SK-N-SH treated with all-trans-retinoic acid at 6 μM for 48 hours (cell line): ENCODE measurements around the gene MOV10.
A peak's percentile ranks its signal among the peaks of the same experiment; 100 is the strongest.
"Not testable (repeated sequence)": the region's sequence is repeated elsewhere in the genome, so short reads cannot be mapped to it uniquely, and the experiment has no call there.

Experiments used
- ATAC-seq: fragments of 200-7000 bp; cut with Tn5 transposase; 3 replicates; pipeline ENCODE4 v1.9.1; 2020; ENCODE audit warnings: mild to moderate bottlenecking, moderate library complexity
- ARNTL ChIP-seq: fragments of 450-650 bp; formaldehyde crosslinking; IDR thresholded peaks from 2 replicates; pipeline ENCODE4 v1.5.0; 2020; ENCODE audit warnings: low read depth, mild to moderate bottlenecking, moderate library complexity, borderline replicate concordance
- CREB5 ChIP-seq: fragments of 250-450 bp; sonication (Bioruptor Pico); IDR thresholded peaks from 2 replicates; pipeline ENCODE4 v1.5.1; 2020; ENCODE audit warnings: low read depth, mild to moderate bottlenecking, moderate library complexity
- CSDC2 ChIP-seq: fragments of 250-450 bp; sonication (Bioruptor Pico); IDR thresholded peaks from 2 replicates; pipeline ENCODE4 v1.5.0; 2020; ENCODE audit warnings: mild to moderate bottlenecking, moderate library complexity
- CSRNP3 ChIP-seq: fragments of 250-450 bp; sonication (Bioruptor Pico); IDR thresholded peaks from 2 replicates; pipeline ENCODE4 v1.5.1; 2021; ENCODE audit warnings: mild to moderate bottlenecking, moderate library complexity
- ESRRG ChIP-seq: fragments of 250-450 bp; sonication (Bioruptor Pico); IDR thresholded peaks from 2 replicates; pipeline ENCODE4 v1.6.1; 2021; ENCODE audit warnings: mild to moderate bottlenecking
- GLIS3 ChIP-seq: fragments of 250-450 bp; sonication (Bioruptor Pico); IDR thresholded peaks from 2 replicates; pipeline ENCODE4 v1.5.0; 2020; ENCODE audit warnings: mild to moderate bottlenecking, moderate library complexity
- ISL1 ChIP-seq: fragments of 250-450 bp; sonication (Bioruptor Pico); IDR thresholded peaks from 2 replicates; pipeline ENCODE4 v2.1.2; 2022; ENCODE audit warnings: mild to moderate bottlenecking, moderate library complexity
- OSR1 ChIP-seq: fragments of 250-450 bp; sonication (Bioruptor Pico); IDR thresholded peaks from 2 replicates; pipeline ENCODE4 v1.8.0; 2022; ENCODE audit warnings: moderate library complexity, mild to moderate bottlenecking, inconsistent platforms
- PATZ1 ChIP-seq: fragments of 250-450 bp; sonication (Bioruptor Pico); IDR thresholded peaks from 2 replicates; pipeline ENCODE4 v1.8.0; 2020; ENCODE audit warnings: mild to moderate bottlenecking, moderate library complexity, borderline replicate concordance
- PPARA ChIP-seq: fragments of 250-450 bp; sonication (Bioruptor Pico); IDR thresholded peaks from 2 replicates; pipeline ENCODE4 v1.5.0; 2020; ENCODE audit warnings: mild to moderate bottlenecking, borderline replicate concordance
- RARB ChIP-seq: fragments of 250-450 bp; sonication (Bioruptor Pico); IDR thresholded peaks from 2 replicates; pipeline ENCODE4 v1.8.0; 2021; ENCODE audit warnings: mild to moderate bottlenecking, moderate library complexity
- SNAI2 ChIP-seq: fragments of 250-450 bp; sonication (Bioruptor Pico); IDR thresholded peaks from 2 replicates; pipeline ENCODE4 v1.5.0; 2020; ENCODE audit warnings: mild to moderate bottlenecking, moderate library complexity
- TCF4 ChIP-seq: fragments of 250-450 bp; sonication (Bioruptor Pico); IDR thresholded peaks from 2 replicates; pipeline ENCODE4 v1.8.0; 2021; ENCODE audit warnings: mild to moderate bottlenecking, moderate library complexity, borderline replicate concordance
- TOX ChIP-seq: fragments of 250-450 bp; sonication (Bioruptor Pico); IDR thresholded peaks from 2 replicates; pipeline ENCODE4 v1.8.0; 2021; ENCODE audit warnings: mild to moderate bottlenecking, moderate library complexity, borderline replicate concordance
- TSHZ2 ChIP-seq: fragments of 250-450 bp; sonication (Bioruptor Pico); IDR thresholded peaks from 2 replicates; pipeline ENCODE4 v1.5.0; 2020; ENCODE audit warnings: mild to moderate bottlenecking, moderate library complexity
- ZC3H10 ChIP-seq: fragments of 250-450 bp; sonication (Bioruptor Pico); IDR thresholded peaks from 2 replicates; pipeline ENCODE4 v1.5.1; 2021; ENCODE audit warnings: mild to moderate bottlenecking, moderate library complexity
- ZFP30 ChIP-seq: fragments of 450-650 bp; formaldehyde crosslinking; IDR thresholded peaks from 2 replicates; pipeline ENCODE4 v1.5.0; 2022; ENCODE audit warnings: mild to moderate bottlenecking, moderate library complexity
- ZNF565 ChIP-seq: fragments of 450-650 bp; formaldehyde crosslinking; conservative IDR thresholded peaks from 2 replicates; pipeline ENCODE4 v1.5.0; 2020; ENCODE audit warnings: low read depth, mild to moderate bottlenecking, moderate library complexity
- ZNF70 ChIP-seq: fragments of 450-650 bp; formaldehyde crosslinking; IDR thresholded peaks from 2 replicates; pipeline ENCODE4 v1.5.0; 2020; ENCODE audit warnings: mild to moderate bottlenecking, moderate library complexity
- ZNF8 ChIP-seq: fragments of 450-650 bp; formaldehyde crosslinking; IDR thresholded peaks from 2 replicates; pipeline ENCODE4 v1.5.0; 2020; ENCODE audit warnings: mild to moderate bottlenecking, moderate library complexity

MOV10 gene

GRCh38 chr1:112636597-112637253 lies 37.7 kb upstream of the MOV10 start:
- ATAC-seq, result peak; percentile 71
- TF ChIP-seq TOX (CRISPR knock-in tag) (no peak), ISL1 (CRISPR knock-in tag) (peak; percentile 27; the same call in 1 of the 2 replicates)

GRCh38 chr1:112637254-112638109 lies 37.0 kb upstream of the MOV10 start:
- no peak for TF ChIP-seq TSHZ2 (CRISPR knock-in tag)
- no peak for TF ChIP-seq ESRRG (CRISPR knock-in tag)
- TF ChIP-seq SNAI2 (CRISPR knock-in tag), result no peak
- no peak for TF ChIP-seq PPARA (CRISPR knock-in tag)
- no peak for TF ChIP-seq ISL1 (CRISPR knock-in tag)
- no peak for TF ChIP-seq TCF4
- TF ChIP-seq ZNF8 (CRISPR knock-in tag), result no peak
- TF ChIP-seq CREB5 (CRISPR knock-in tag), result no peak
- TF ChIP-seq GLIS3 (CRISPR knock-in tag), result no peak
- TF ChIP-seq OSR1 (CRISPR knock-in tag), result no peak
- no peak for TF ChIP-seq ARNTL (CRISPR knock-in tag)
- TF ChIP-seq CSDC2 (CRISPR knock-in tag), result no peak
- no peak for TF ChIP-seq RARB (CRISPR knock-in tag)
- no peak for TF ChIP-seq ZFP30 (CRISPR knock-in tag)
- TF ChIP-seq ZNF70 (CRISPR knock-in tag), result no peak
- peak; percentile 78 for ATAC-seq

- no peak for ATAC-seq
- TF ChIP-seq PATZ1 (CRISPR knock-in tag), result no peak
- no peak for TF ChIP-seq GLIS3 (CRISPR knock-in tag)
Measured at GRCh38 chr1:112638110-112638428, 36.4 kb upstream of the MOV10 start.

GRCh38 chr1:112640437-112640836 lies 34.0 kb upstream of the MOV10 start:
- ATAC-seq, result not testable (repeated sequence)

GRCh38 chr1:112643080-112643479 lies 31.4 kb upstream of the MOV10 start:
- ATAC-seq, result no peak
- no peak for TF ChIP-seq ESRRG (CRISPR knock-in tag)
- TF ChIP-seq GLIS3 (CRISPR knock-in tag), result no peak
- no peak for TF ChIP-seq SNAI2 (CRISPR knock-in tag)
- no peak for TF ChIP-seq CREB5 (CRISPR knock-in tag)
- TF ChIP-seq PATZ1 (CRISPR knock-in tag), result no peak
- no peak for TF ChIP-seq ZNF565 (CRISPR knock-in tag)
- TF ChIP-seq CSDC2 (CRISPR knock-in tag), result no peak
- no peak for TF ChIP-seq ARNTL (CRISPR knock-in tag)
- no peak for TF ChIP-seq CSRNP3 (CRISPR knock-in tag)
- no peak for TF ChIP-seq ZNF70 (CRISPR knock-in tag)
- no peak for TF ChIP-seq OSR1 (CRISPR knock-in tag)
- no peak for TF ChIP-seq TCF4
- TF ChIP-seq ZC3H10 (CRISPR knock-in tag), result no peak
